GM12878 (cell line): ENCODE data around the gene FAM156A. TPM values are rescaled to one million over a fixed set of nuclear protein-coding genes. Genes with fewer than 3 reads are reported as not detected.
"Not testable (repeated sequence)": the region's sequence is repeated elsewhere in the genome, so short reads cannot be mapped to it uniquely, and the experiment has no call there.

Experiments used
- ATAC-seq: fragments of 200-7000 bp; cut with Tn5 transposase; 3 replicates; pipeline ENCODE4 v1.9.1; 2020; ENCODE audit warnings: mild to moderate bottlenecking, moderate library complexity
- BruUV-seq: library from RNA; stranded (reverse); fragments of 400-500 nt; replicated peaks from 2 replicates; lab custom pipeline; 2021; lab: Mats Ljungman, UMichigan
- CTCF ChIA-PET: fragments of 300-600 bp; sonication (Branson Sonifier 250); formaldehyde crosslinking; extraction: SDS; loops from one replicate; lab custom pipeline; 2021; ENCODE audit warnings: inconsistent platforms; lab: Yijun Ruan, JAX
- POLR2A ChIA-PET: fragments of 350-600 bp; formaldehyde crosslinking; extraction: SDS; loops from one replicate; lab custom pipeline; 2021; ENCODE audit warnings: inconsistent platforms; lab: Charles Lee
- RAD21 ChIA-PET: fragments of 300-600 bp; sonication (Branson Sonifier 250); formaldehyde crosslinking; loops from one replicate; lab custom pipeline; 2023; ENCODE audit warnings: antibody characterized with exemption; ENCODE audit not compliant: unreplicated experiment; lab: Charles Lee
- SMC1A ChIA-PET: fragments of 300-600 bp; sonication (Branson Sonifier 250); formaldehyde crosslinking; loops from one replicate; lab custom pipeline; 2023; ENCODE audit not compliant: unreplicated experiment, uncharacterized antibody; lab: Charles Lee
- DNase-seq: peaks from one replicate; pipeline ENCODE4 v3.0.0-alpha.2; 2011; ENCODE audit warnings: low read depth, low spot score
- FAIRE-seq: peaks from 3 replicates; lab custom pipeline; 2011; peaks lifted over from hg19 to GRCh38; lab: Jason Lieb, UNC
- H2AFZ ChIP-seq: 2 replicates; pipeline ENCODE4 v1.6.0; 2011; ENCODE audit warnings: low read depth, low read length, control low read depth; ENCODE audit not compliant: control insufficient read depth
- H3K27ac ChIP-seq: 2 replicates; pipeline ENCODE4 v1.5.1; 2011; ENCODE audit warnings: control low read depth; ENCODE audit not compliant: control insufficient read depth, insufficient read depth
- H3K27me3 ChIP-seq, 2 experiments: replicated peaks in 1 of 2; 2 replicates each; pipeline versions ENCODE4 v1.6.0 to v1.6.1; 2011; ENCODE audit warnings: low read length in 1 of 2; ENCODE audit not compliant: control insufficient read depth in 2 of 2, insufficient read depth in 2 of 2
- H3K36me3 ChIP-seq, 2 experiments: 2 replicates each; pipeline ENCODE4 v1.5.1; 2011; ENCODE audit warnings: low read length in 1 of 2; ENCODE audit not compliant: control insufficient read depth in 2 of 2, insufficient read depth in 2 of 2
- H3K4me1 ChIP-seq: 2 replicates; pipeline ENCODE4 v1.6.1; 2011; ENCODE audit warnings: mild to moderate bottlenecking, low read length, moderate library complexity, mixed read lengths; ENCODE audit not compliant: control insufficient read depth, insufficient read depth
- H3K4me2 ChIP-seq: 2 replicates; pipeline ENCODE4 v1.6.0; 2011; ENCODE audit warnings: control low read depth; ENCODE audit not compliant: control insufficient read depth, insufficient read depth
- H3K4me3 ChIP-seq: fragments of 200-600 bp; sonication (generic); 2 replicates; pipeline ENCODE4 v1.5.1; 2016
- H3K79me2 ChIP-seq: 2 replicates; pipeline ENCODE4 v1.6.0; 2011; ENCODE audit warnings: low read length; ENCODE audit not compliant: control insufficient read depth, insufficient read depth
- H3K9ac ChIP-seq: 2 replicates; pipeline ENCODE4 v1.8.0; 2011; ENCODE audit warnings: low read length, control low read depth, mixed read lengths; ENCODE audit not compliant: control insufficient read depth, insufficient read depth
- H3K9me3 ChIP-seq: replicated peaks from 3 replicates; pipeline ENCODE4 v1.5.1; 2011; ENCODE audit warnings: mild to moderate bottlenecking, low read length; ENCODE audit not compliant: control insufficient read depth, insufficient read depth
- H4K20me1 ChIP-seq: 2 replicates; pipeline ENCODE4 v1.6.0; 2011; ENCODE audit not compliant: control insufficient read depth, insufficient read depth
- WGBS: methylation state at CpG from one replicate; pipeline ENCODE4 v1.1.6; 2016; ENCODE audit warnings: low lambda C conversion rate; ENCODE audit not compliant: insufficient replicate concordance, insufficient coverage; ENCODE audit errors: missing lambda C conversion rate; 5-methylcytosine and 5-hydroxymethylcytosine counted together
- in situ Hi-C: fragments of 300-500 bp; cut with MboI; formaldehyde crosslinking; loops from 9 replicates; pipeline ENCODE4 v1.14.3; 2018; ENCODE audit warnings: mixed read lengths
- intact Hi-C: fragments of 100-400 bp; cut with micrococcal nuclease; formaldehyde crosslinking; loops from one replicate; pipeline ENCODE4 v1.14.2; 2022; ENCODE audit not compliant: unreplicated experiment
- polyA plus RNA-seq, 11 experiments: library from polyadenylated mRNA; depleted of rRNA in 4 of 11; unstranded in 6 of 11; stranded (reverse) in 5 of 11; fragments of >200 nt; fragmentation: Nextera tagmentation in 4 of 11; fragmentation: Illumina TruSeq in 1 of 11; extraction: Ambion mirVana in 4 of 11; extraction: Trizol in 1 of 11; gene quantifications; 1 replicate in 1 of 11; 2 replicates in 10 of 11; pipeline versions ENCODE4 v1.2.1 to v1.2.3, GENCODE V29; 2011 to 2016; ENCODE audit warnings: inconsistent platforms in 2 of 11, missing spikeins in 2 of 11, low read depth in 1 of 11
- total RNA-seq, 4 experiments: library from RNA; depleted of rRNA in 3 of 4; stranded (reverse); fragments of >200 nt in 3 of 4; fragmentation: Illumina TruSeq in 1 of 4; extraction: Trizol in 1 of 4; gene quantifications; 2 replicates each; pipeline versions ENCODE4 v1.2.1 to v1.2.3, GENCODE V29; 2013 to 2021

FAM156A gene
- total and polyA plus RNA-seq, 10 of the 15 experiments (the other 5 are each of a cell fraction or from before 2014, with no cell fraction given), result 2.9 to 25.2 (median 16.3) TPM

DNA sequence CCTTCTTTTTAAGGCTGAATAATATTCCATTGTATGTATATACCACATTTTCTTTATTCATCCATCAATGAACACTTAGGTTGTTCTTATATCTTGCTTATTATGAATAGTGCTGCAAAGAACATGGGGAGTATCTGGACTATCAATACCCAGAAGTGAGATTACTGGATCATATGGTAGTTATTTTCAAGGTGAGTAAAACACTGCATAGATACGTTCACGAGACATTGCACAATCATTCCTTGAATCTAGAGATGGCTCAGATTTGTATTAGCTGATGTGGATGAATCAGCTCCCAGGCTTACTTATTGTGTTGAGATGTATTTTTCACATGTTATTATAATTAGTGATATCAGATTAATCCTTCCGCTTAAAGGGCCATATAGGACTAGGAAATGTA, 43.6 kb downstream of the FAM156A start:
- H3K9me3 ChIP-seq, H3K27me3 ChIP-seq, SMC1A ChIA-PET, H3K4me1 ChIP-seq, H3K79me2 ChIP-seq, CTCF ChIA-PET, POLR2A ChIA-PET, DNase-seq, ATAC-seq, in situ Hi-C loops, H3K4me2 ChIP-seq, intact Hi-C loops, RAD21 ChIA-PET, H2AFZ ChIP-seq, FAIRE-seq, BruUV-seq, H3K36me3 ChIP-seq, H3K9ac ChIP-seq, H3K4me3 ChIP-seq, H3K27ac ChIP-seq, H4K20me1 ChIP-seq: not testable (repeated sequence)
- no CpG with 5 or more reads among the region's 3 CpGs for WGBS

DNA sequence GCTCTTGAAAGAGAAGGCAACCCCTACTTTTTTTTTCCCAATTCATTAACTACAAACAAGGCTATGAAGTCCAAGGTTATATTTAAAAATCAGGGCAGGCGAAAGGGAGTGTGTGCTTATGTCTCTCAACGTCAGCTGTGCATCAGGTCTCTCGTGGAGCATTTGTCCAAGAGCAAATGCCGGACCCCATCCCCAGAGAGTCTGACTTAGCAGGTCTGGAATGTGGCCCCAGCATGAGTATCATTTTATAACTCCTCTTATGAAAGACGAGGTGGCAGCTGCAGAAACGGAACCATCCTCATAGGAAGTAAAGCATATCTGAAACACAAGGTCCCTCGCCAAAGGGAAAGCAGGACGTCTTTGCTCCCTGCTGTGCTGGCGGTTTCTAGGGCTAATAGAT, 44.6 kb downstream of the FAM156A start:
- H3K4me3 ChIP-seq, H2AFZ ChIP-seq, CTCF ChIA-PET, intact Hi-C loops, H3K4me2 ChIP-seq, H4K20me1 ChIP-seq, SMC1A ChIA-PET, H3K4me1 ChIP-seq, FAIRE-seq, H3K9me3 ChIP-seq, H3K27me3 ChIP-seq, H3K9ac ChIP-seq, H3K79me2 ChIP-seq, ATAC-seq, H3K27ac ChIP-seq, BruUV-seq, H3K36me3 ChIP-seq, in situ Hi-C loops, POLR2A ChIA-PET, RAD21 ChIA-PET, DNase-seq: not testable (repeated sequence)
- no CpG with 5 or more reads among the region's 9 CpGs for whole genome bisulfite sequencing

DNA sequence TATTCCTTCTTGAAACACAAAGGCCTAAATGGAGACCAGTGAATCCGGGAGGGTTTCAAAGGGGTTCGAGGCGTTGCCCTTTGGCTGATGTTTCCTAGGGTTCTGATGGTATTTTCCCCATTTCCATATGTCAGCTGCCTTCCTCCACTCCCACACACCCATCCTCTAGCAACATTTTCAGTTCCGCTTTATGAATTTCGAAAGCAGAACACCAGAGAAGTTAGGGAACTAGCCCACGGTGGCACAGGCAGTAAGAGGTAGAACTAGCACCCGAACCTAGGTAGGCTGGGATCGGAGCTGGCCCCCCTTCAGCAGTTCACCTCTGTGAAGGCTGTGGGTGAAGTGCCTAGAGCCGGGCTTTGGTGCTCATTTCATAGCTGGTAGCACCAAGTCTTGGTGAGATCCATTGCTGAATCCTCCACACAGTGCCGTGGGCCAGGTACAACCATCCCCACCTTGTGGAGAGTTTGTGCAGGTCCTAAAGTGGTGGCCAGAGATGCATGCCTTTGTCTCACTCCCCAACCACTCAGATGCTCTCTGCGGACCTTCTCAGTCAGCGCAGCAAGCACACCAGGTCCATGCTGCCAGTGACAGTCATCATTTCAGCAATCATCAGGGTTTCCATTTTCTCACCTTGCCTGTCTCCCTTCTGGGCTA, 48.9 kb downstream of the FAM156A start:
- intact Hi-C loops, H3K4me2 ChIP-seq, H3K36me3 ChIP-seq, H3K9me3 ChIP-seq, H2AFZ ChIP-seq, H3K27me3 ChIP-seq, BruUV-seq, FAIRE-seq, H3K9ac ChIP-seq, SMC1A ChIA-PET, in situ Hi-C loops, CTCF ChIA-PET, RAD21 ChIA-PET, H3K4me3 ChIP-seq, H4K20me1 ChIP-seq, DNase-seq, H3K4me1 ChIP-seq, H3K27ac ChIP-seq, H3K79me2 ChIP-seq, POLR2A ChIA-PET: not testable (repeated sequence)
- WGBS, result no CpG with 5 or more reads among the region's 12 CpGs
- peak; percentile 68 for ATAC-seq

DNA sequence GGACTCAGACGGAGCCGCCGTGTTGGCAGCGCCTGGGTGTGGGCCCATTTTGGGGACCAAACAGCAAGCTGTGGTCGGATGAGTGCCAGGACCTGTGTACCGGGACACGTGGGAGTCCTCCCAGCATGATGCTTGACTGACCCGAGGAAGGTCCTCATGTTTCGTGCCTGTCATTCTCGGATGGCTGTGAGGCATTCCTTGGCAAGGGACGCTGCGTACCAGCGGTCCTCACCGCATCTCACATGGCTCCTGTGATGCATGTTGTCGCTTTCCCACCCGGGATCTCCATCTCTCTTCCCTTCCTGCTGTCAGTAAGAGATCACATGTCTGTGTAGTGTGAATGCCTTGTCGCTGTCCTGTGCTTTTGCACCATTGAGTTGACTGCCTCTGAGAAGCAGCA, 50.4 kb downstream of the FAM156A start:
- in situ Hi-C loops, H3K36me3 ChIP-seq, H3K4me1 ChIP-seq, POLR2A ChIA-PET, ATAC-seq, intact Hi-C loops, RAD21 ChIA-PET, FAIRE-seq, H4K20me1 ChIP-seq, H3K27ac ChIP-seq, H3K9me3 ChIP-seq, H3K27me3 ChIP-seq, H3K9ac ChIP-seq, H2AFZ ChIP-seq, CTCF ChIA-PET, H3K79me2 ChIP-seq, SMC1A ChIA-PET, BruUV-seq, DNase-seq, H3K4me3 ChIP-seq, H3K4me2 ChIP-seq: not testable (repeated sequence)
- WGBS, result no CpG with 5 or more reads among the region's 17 CpGs
